GM18498 (cell line): ENCODE measurements around the gene CNOT10.

Experiments used
- ATAC-seq: cut with Tn5 transposase; IDR thresholded peaks from one replicate; pipeline ENCODE4 v1.9.1; 2021; ENCODE audit warnings: mild to moderate bottlenecking, moderate library complexity; ENCODE audit not compliant: unreplicated experiment

CNOT10 gene

GRCh38 chr3:32816439-32817256 lies 131.7 kb downstream of the CNOT10 start:
- no peak for ATAC-seq

- ATAC-seq, result no peak
These were observed 132.2 kb downstream of the CNOT10 start for GRCh38 chr3:32817257-32817557.

- ATAC-seq, result no peak
These were observed 132.7 kb downstream of the CNOT10 start, which contains the start of gene TRIM71 for GRCh38 chr3:32817558-32818228. TSS of gene TRIM71 (plus strand) at chr3:32817997. CDS start at chr3:32818081, 84 bp downstream.

GRCh38 chr3:32818229-32818969 lies 133.4 kb downstream of the CNOT10 start:
- no peak for ATAC-seq

GRCh38 chr3:32818970-32819511 lies 134.1 kb downstream of the CNOT10 start:
- ATAC-seq, result no peak

GRCh38 chr3:32819551-32820348 lies 134.8 kb downstream of the CNOT10 start:
- ATAC-seq, result no peak

GRCh38 chr3:32820430-32820829 lies 135.4 kb downstream of the CNOT10 start:
- no peak for ATAC-seq

- no peak for ATAC-seq
These were observed 136.1 kb downstream of the CNOT10 start for GRCh38 chr3:32820971-32821685.

GRCh38 chr3:32821686-32822296 lies 136.8 kb downstream of the CNOT10 start:
- ATAC-seq, result no peak

- ATAC-seq, result no peak
These were observed 137.9 kb downstream of the CNOT10 start for GRCh38 chr3:32822609-32823498.
